ACC112 (cell line): ENCODE data around the gene PIK3R4.

ENCODE experiments used
- H2AFZ ChIP-seq: fragments of 200-600 bp; sonication (generic); one replicate; pipeline ENCODE4 v1.6.0; 2017; ENCODE audit warnings: antibody characterized with exemption, low read length; ENCODE audit not compliant: unreplicated experiment
- H3K27ac ChIP-seq: fragments of 200-600 bp; sonication (generic); 2 replicates; pipeline ENCODE4 v1.5.1; 2014; ENCODE audit warnings: low read depth, mild to moderate bottlenecking, antibody characterized with exemption, low read length, moderate library complexity
- H3K27me3 ChIP-seq: fragments of 200-600 bp; sonication (generic); 2 replicates; pipeline ENCODE4 v1.6.1; 2014; ENCODE audit warnings: mild to moderate bottlenecking, antibody characterized with exemption, low read length, moderate library complexity, mixed read lengths; ENCODE audit not compliant: insufficient read depth
- H3K36me3 ChIP-seq: fragments of 200-600 bp; sonication (generic); 2 replicates; pipeline ENCODE4 v1.6.1; 2016; ENCODE audit warnings: mild to moderate bottlenecking, antibody characterized with exemption, low read length, moderate library complexity, mixed read lengths; ENCODE audit not compliant: insufficient read depth
- H3K4me1 ChIP-seq: fragments of 200-600 bp; sonication (generic); one replicate; pipeline ENCODE4 v1.6.1; 2016; ENCODE audit warnings: low read length, mixed read lengths; ENCODE audit not compliant: insufficient read depth, unreplicated experiment, control insufficient read depth
- H3K4me3 ChIP-seq: fragments of 200-600 bp; sonication (generic); 2 replicates; pipeline ENCODE4 v1.5.1; 2014; ENCODE audit warnings: mild to moderate bottlenecking, low read depth, low read length
- H3K79me2 ChIP-seq: fragments of 200-600 bp; sonication (generic); one replicate; pipeline ENCODE4 v1.6.0; 2016; ENCODE audit warnings: low read length; ENCODE audit not compliant: control insufficient read depth, unreplicated experiment, insufficient read depth

The PIK3R4 gene

DNA sequence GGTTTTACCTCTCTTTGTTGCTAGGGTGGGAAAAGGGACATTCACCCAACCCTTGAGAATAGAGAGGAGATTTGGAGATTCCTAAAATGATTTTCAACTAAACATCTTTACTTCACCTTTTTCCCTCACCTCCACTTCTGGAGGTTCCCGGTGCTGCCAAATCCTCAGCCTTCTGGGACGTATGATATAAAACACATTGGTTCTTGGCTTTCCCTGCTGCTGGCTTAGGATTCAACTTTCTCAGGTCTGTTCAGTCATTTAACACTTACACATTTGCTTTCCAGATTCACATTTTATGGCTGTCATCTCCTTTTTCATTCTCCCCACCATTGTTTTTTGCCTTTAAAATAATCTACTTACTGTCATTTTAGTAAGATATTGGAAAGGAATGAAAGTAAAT, 106.6 kb downstream of the PIK3R4 start:
- H3K27ac ChIP-seq: no peak overlapping the region
- H3K4me3 ChIP-seq: no peak overlapping the region
- H3K36me3 ChIP-seq: no peaks in the 10 kb centered on the region
- peaks cover 6% of the 10 kb centered on the region; the same call in 1 of the 2 replicates for H3K27me3 ChIP-seq
- H3K4me1 ChIP-seq: no peaks in the 10 kb centered on the region
- H3K79me2 ChIP-seq: no peaks in the 10 kb centered on the region
- H2AFZ ChIP-seq: no peak overlapping the region

DNA sequence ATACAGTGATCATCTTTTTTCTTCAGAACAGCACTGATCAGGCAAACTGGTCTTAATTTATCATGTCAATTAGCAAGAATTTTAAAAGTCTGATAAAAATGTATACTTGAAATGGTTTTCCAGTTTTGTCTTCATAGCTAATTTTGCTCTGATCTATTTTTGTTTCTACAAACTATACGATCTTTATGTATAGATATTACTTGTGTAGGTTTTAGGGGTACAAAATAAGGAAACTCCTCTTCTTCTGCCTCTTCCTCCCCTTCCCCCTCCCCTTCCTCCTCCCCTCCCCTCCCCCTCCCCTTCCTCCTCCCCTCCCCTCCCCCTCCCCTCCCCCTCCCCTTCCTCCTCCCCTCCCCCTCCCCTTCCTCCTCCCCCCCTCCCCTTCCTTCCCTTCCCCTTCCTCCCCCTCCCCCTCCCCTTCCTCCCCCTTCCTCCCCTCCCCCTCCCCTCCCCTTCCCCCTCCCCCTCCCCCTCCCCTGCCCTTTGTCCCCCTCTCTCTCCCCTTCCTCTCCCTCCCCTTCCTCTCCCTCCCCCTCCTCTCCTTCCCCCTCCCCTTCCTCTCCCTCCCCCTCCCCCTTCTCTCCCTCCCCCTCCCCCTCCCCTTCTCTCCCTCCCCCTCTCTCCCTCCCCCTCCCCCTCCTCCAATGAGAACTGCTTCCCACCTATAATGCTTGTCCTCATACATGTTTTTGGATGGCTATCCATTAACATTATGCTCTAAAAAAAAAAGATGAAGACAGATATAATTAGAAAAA, 110.0 kb downstream of the PIK3R4 start:
- Histone ChIP-seq H3K79me2 (no peaks in the 10 kb centered on the region), H2AFZ (no peak overlapping the region), H3K36me3 (no peaks in the 10 kb centered on the region), H3K4me1 (no peaks in the 10 kb centered on the region), H3K27me3 (peaks cover 6% of the 10 kb centered on the region; the same call in 1 of the 2 replicates), H3K27ac (no peak overlapping the region), H3K4me3 (no peak overlapping the region)

DNA sequence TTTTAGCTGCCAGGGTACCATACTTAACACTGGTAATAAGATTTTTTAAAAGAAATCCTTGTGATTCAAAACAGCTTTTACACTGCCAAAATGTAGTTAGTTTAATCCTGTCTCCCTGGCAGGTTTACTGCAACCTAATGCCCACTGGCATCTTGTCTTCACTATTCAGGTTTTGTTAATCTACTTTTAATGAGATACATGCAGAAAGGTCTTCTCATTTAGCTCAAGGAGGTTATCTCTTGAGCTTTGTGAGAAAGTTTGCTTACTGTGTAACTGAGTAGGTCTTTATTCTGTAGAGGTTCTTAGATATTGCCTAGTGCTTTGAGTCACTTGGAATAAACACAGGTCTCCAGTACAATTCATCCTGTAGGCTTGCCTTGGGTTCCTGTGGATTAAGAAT, 110.7 kb downstream of the PIK3R4 start:
- no peak overlapping the region for H3K27ac ChIP-seq
- H3K4me3 ChIP-seq: no peak overlapping the region
- H3K79me2 ChIP-seq: no peaks in the 10 kb centered on the region
- peaks cover 6% of the 10 kb centered on the region; the same call in 1 of the 2 replicates for H3K27me3 ChIP-seq
- H2AFZ ChIP-seq: no peak overlapping the region
- H3K36me3 ChIP-seq: no peaks in the 10 kb centered on the region
- no peaks in the 10 kb centered on the region for H3K4me1 ChIP-seq

DNA sequence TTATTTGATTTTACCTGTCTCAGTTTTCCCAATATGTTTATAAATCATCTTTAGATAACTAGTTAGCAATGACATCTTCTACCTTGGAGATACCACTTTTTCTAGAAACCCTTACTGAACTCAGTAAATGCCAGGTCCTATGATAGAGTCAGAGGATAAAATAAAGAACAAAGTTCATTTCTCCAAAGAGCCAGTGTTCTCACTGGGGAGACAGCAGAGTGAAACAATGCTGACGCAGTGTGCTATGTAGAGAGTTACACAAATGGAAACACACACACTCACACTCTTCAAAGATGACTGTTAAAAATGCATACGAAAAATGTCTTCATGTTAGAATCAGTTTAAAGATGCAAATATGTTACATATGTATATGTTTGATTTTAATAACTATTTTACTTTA, 111.3 kb downstream of the PIK3R4 start:
- H3K27ac ChIP-seq: no peak overlapping the region
- H2AFZ ChIP-seq: no peak overlapping the region
- H3K4me1 ChIP-seq: no peaks in the 10 kb centered on the region
- H3K4me3 ChIP-seq: no peak overlapping the region
- peaks cover 6% of the 10 kb centered on the region; the same call in 1 of the 2 replicates for H3K27me3 ChIP-seq
- no peaks in the 10 kb centered on the region for H3K36me3 ChIP-seq
- no peaks in the 10 kb centered on the region for H3K79me2 ChIP-seq
